K562 treated with DMSO at 1 percent for 48 hours (cell line): ENCODE results near the gene AP1G1. TPM values are rescaled to one million over a fixed set of nuclear protein-coding genes. Genes with fewer than 3 reads are reported as not detected.

ENCODE experiments used
- total RNA-seq: library from RNA; unstranded; fragments of 300-600 nt; gene quantifications from 2 replicates; pipeline ENCODE4 v1.2.3, GENCODE V29; 2022; ENCODE audit warnings: low replicate concordance; ENCODE audit errors: extremely low read depth

The AP1G1 gene
- not detected in 2 replicates for total RNA-seq

GRCh38 chr16:71808593-71809459, at the start of gene AP1G1:
TSS of gene AP1G1 (minus strand) at chr16:71808834. CDS start at chr16:71789479, 19,355 bp downstream.

GRCh38 chr16:71845639-71846430, 37.2 kb upstream of the AP1G1 start, which contains the start of gene ATXN1L:
TSS of gene ATXN1L (plus strand) at chr16:71845976. CDS start at chr16:71849741, 3,765 bp downstream.

GRCh38 chr16:71724320-71724751, 84.3 kb downstream of the AP1G1 start, which contains the start of gene PHLPP2:
TSS of gene PHLPP2 (minus strand) at chr16:71724701. CDS start at chr16:71714795, 9,906 bp downstream.

Other genes with a start within 250 kb of the AP1G1 start
- not detected in 2 replicates for gene TAT, start 231.7 kb downstream of the AP1G1 start, total RNA-seq
- gene MARVELD3, start 182.7 kb downstream of the AP1G1 start, total RNA-seq: not detected in 2 replicates
- not detected in 2 replicates for gene PHLPP2, start 84.1 kb downstream of the AP1G1 start, total RNA-seq
- not detected in 2 replicates for gene ATXN1L, start 37.1 kb upstream of the AP1G1 start, total RNA-seq
- gene ZNF821, start 75.3 kb upstream of the AP1G1 start, total RNA-seq: not detected in 2 replicates
- gene IST1, start 86.7 kb upstream of the AP1G1 start, total RNA-seq: not detected in 2 replicates
- gene PKD1L3, start 191.6 kb upstream of the AP1G1 start, total RNA-seq: not detected in 2 replicates
- not detected in 2 replicates for gene DHODH, start 199.9 kb upstream of the AP1G1 start, total RNA-seq
- gene HP, start 245.7 kb upstream of the AP1G1 start, total RNA-seq: not detected in 2 replicates